HG02759 (cell line): ENCODE measurements around the gene STK24.

Experiments used
- ATAC-seq: cut with Tn5 transposase; IDR thresholded peaks from one replicate; pipeline ENCODE4 v1.9.1; 2021; ENCODE audit warnings: mild to moderate bottlenecking, moderate library complexity; ENCODE audit not compliant: unreplicated experiment

Gene STK24

GRCh38 chr13:98476538-98476966 is 100.4 kb downstream of the STK24 start:
- ATAC-seq: peak; percentile 93

GRCh38 chr13:98476106-98476505 is 100.8 kb downstream of the STK24 start:
- ATAC-seq: peak; percentile 28

GRCh38 chr13:98475522-98475921 is 101.4 kb downstream of the STK24 start:
- ATAC-seq: no peak

- ATAC-seq: no peak
Measured at GRCh38 chr13:98474761-98475160, 102.1 kb downstream of the STK24 start.

- ATAC-seq: no peak
Measured at GRCh38 chr13:98474292-98474691, 102.6 kb downstream of the STK24 start.

- ATAC-seq: no peak
Measured at GRCh38 chr13:98473788-98474144, 103.1 kb downstream of the STK24 start.

GRCh38 chr13:98473135-98473787 is 103.6 kb downstream of the STK24 start:
- ATAC-seq: no peak

- no peak for ATAC-seq
Measured at GRCh38 chr13:98471934-98472333, 105.0 kb downstream of the STK24 start.

- ATAC-seq: no peak
Measured at GRCh38 chr13:98470920-98471319, 106.0 kb downstream of the STK24 start.

- ATAC-seq: no peak
Measured at GRCh38 chr13:98468929-98469328, 108.0 kb downstream of the STK24 start.

GRCh38 chr13:98468361-98468760 is 108.5 kb downstream of the STK24 start:
- no peak for ATAC-seq

GRCh38 chr13:98467263-98467985 is 109.5 kb downstream of the STK24 start:
- ATAC-seq: no peak

GRCh38 chr13:98466634-98467236 is 110.2 kb downstream of the STK24 start:
- ATAC-seq: no peak

GRCh38 chr13:98462946-98463345 is 114.0 kb downstream of the STK24 start:
- no peak for ATAC-seq

GRCh38 chr13:98462241-98462882 is 114.5 kb downstream of the STK24 start:
- ATAC-seq: no peak

GRCh38 chr13:98461486-98462240 is 115.2 kb downstream of the STK24 start:
- ATAC-seq: no peak

GRCh38 chr13:98460516-98460915 is 116.4 kb downstream of the STK24 start:
- no peak for ATAC-seq

- ATAC-seq: no peak
Measured at GRCh38 chr13:98459721-98460370, 117.1 kb downstream of the STK24 start.

GRCh38 chr13:98459171-98459681 is 117.7 kb downstream of the STK24 start:
- no peak for ATAC-seq

- no peak for ATAC-seq
Measured at GRCh38 chr13:98458431-98458830, 118.5 kb downstream of the STK24 start.
